ENCODE results near the gene NTMT1.
"Not testable (repeated sequence)": the region's sequence is repeated elsewhere in the genome, so short reads cannot be mapped to it uniquely, and the experiment has no call there.

The NTMT1 gene

DNA sequence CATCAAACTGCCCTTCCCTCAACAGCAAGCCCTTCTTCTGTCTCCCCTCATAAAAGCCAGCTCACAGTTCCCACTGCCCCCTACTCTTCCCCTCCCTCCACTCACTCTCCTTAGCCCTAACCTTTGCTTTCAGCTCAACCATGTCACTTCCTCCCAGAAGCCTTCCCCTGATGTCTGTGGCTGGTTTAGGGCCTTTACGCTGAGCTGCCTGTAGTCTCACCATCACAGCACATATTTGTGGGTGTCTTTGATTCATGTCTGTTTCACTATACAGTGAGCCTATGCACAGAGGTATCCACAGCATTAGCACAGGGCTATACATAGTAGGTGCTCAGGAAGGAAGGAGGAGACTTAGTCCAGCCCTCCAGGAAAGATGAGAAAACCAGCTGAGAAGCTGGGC is 39.7 kb upstream of the NTMT1 start:
- H3K4me1 ChIP-seq (ENCODE audit: insufficient read depth, poor library complexity, severe bottlenecking) = no peaks in the 10 kb centered on the region
- no peaks in the 10 kb centered on the region for H3K36me3 ChIP-seq (ENCODE audit: low read depth)
- no peak for DNase-seq (ENCODE audit: low spot score)
- no peak for ATAC-seq (ENCODE audit: low read depth)
- H3K27me3 ChIP-seq (ENCODE audit: insufficient read depth, poor library complexity, severe bottlenecking) = no peaks in the 10 kb centered on the region
- H3K27ac ChIP-seq (ENCODE audit: poor library complexity, severe bottlenecking) = no peak overlapping the region
- TF ChIP-seq, protein P1, sequence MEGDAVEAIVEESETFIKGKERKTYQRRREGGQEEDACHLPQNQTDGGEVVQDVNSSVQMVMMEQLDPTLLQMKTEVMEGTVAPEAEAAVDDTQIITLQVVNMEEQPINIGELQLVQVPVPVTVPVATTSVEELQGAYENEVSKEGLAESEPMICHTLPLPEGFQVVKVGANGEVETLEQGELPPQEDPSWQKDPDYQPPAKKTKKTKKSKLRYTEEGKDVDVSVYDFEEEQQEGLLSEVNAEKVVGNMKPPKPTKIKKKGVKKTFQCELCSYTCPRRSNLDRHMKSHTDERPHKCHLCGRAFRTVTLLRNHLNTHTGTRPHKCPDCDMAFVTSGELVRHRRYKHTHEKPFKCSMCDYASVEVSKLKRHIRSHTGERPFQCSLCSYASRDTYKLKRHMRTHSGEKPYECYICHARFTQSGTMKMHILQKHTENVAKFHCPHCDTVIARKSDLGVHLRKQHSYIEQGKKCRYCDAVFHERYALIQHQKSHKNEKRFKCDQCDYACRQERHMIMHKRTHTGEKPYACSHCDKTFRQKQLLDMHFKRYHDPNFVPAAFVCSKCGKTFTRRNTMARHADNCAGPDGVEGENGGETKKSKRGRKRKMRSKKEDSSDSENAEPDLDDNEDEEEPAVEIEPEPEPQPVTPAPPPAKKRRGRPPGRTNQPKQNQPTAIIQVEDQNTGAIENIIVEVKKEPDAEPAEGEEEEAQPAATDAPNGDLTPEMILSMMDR (IDR thresholded peaks at IDR 0.05; ENCODE audit: poor library complexity, severe bottlenecking) = no peak
- no peaks in the 10 kb centered on the region for H3K9me3 ChIP-seq (ENCODE audit: severe bottlenecking)
- no peak overlapping the region for H3K4me3 ChIP-seq (ENCODE audit: severe bottlenecking)

- Histone ChIP-seq H3K27me3 (ENCODE audit: insufficient read depth, poor library complexity, severe bottlenecking) (no peaks in the 10 kb centered on the region), H3K4me3 (ENCODE audit: severe bottlenecking) (no peak overlapping the region), H3K27ac (ENCODE audit: poor library complexity, severe bottlenecking) (no peak overlapping the region), H3K9me3 (ENCODE audit: severe bottlenecking) (no peaks in the 10 kb centered on the region), H3K4me1 (ENCODE audit: insufficient read depth, poor library complexity, severe bottlenecking) (no peaks in the 10 kb centered on the region), H3K36me3 (ENCODE audit: low read depth) (no peaks in the 10 kb centered on the region)
- no peak for DNase-seq (ENCODE audit: low spot score)
- TF ChIP-seq, protein P1 (IDR thresholded peaks at IDR 0.05; ENCODE audit: poor library complexity, severe bottlenecking) = no peak
- no peak for ATAC-seq (ENCODE audit: low read depth)
These were observed 39.3 kb upstream of the NTMT1 start for GRCh38 chr9:129586685-129587084.

- H3K9me3 ChIP-seq (ENCODE audit: severe bottlenecking) = no peaks in the 10 kb centered on the region
- TF ChIP-seq, protein P1 (IDR thresholded peaks at IDR 0.05; ENCODE audit: poor library complexity, severe bottlenecking) = no peak
- no peaks in the 10 kb centered on the region for H3K36me3 ChIP-seq (ENCODE audit: low read depth)
- no peak overlapping the region for H3K4me3 ChIP-seq (ENCODE audit: severe bottlenecking)
- no peak for ATAC-seq (ENCODE audit: low read depth)
- H3K27me3 ChIP-seq (ENCODE audit: insufficient read depth, poor library complexity, severe bottlenecking) = no peaks in the 10 kb centered on the region
- H3K27ac ChIP-seq (ENCODE audit: poor library complexity, severe bottlenecking) = no peak overlapping the region
- H3K4me1 ChIP-seq (ENCODE audit: insufficient read depth, poor library complexity, severe bottlenecking) = no peaks in the 10 kb centered on the region
- no peak for DNase-seq (ENCODE audit: low spot score)
These were observed 38.3 kb upstream of the NTMT1 start for GRCh38 chr9:129587487-129588262.

DNA sequence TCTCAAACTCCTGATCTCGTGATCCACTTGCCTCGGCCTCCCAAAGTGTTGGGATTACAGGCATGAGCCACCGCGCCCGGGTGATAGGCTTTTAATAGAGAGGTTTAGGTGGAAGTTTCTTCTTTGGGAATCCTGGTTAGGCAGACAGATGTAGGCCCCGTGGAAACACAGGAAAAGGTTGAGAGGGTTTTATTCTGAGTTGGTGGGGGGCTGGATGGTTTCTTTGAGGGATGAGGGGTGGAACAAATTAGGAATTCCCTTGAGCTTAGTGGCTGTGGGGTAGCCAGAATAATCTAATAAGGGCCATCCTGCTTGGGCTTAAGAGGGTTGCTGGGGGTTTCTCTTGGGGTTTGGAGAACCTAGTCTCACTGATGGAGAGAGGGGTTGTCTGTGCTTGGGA is 35.5 kb upstream of the NTMT1 start:
- ATAC-seq (ENCODE audit: low read depth) (no peak), DNase-seq (ENCODE audit: low spot score) (no peak)
- H3K36me3 ChIP-seq (ENCODE audit: low read depth) = no peaks in the 10 kb centered on the region
- no peaks in the 10 kb centered on the region for H3K4me1 ChIP-seq (ENCODE audit: insufficient read depth, poor library complexity, severe bottlenecking)
- no peaks in the 10 kb centered on the region for H3K27me3 ChIP-seq (ENCODE audit: insufficient read depth, poor library complexity, severe bottlenecking)
- no peak overlapping the region for H3K4me3 ChIP-seq (ENCODE audit: severe bottlenecking)
- TF ChIP-seq, protein P1 (IDR thresholded peaks at IDR 0.05; ENCODE audit: poor library complexity, severe bottlenecking) = no peak
- no peak overlapping the region for H3K27ac ChIP-seq (ENCODE audit: poor library complexity, severe bottlenecking)
- no peaks in the 10 kb centered on the region for H3K9me3 ChIP-seq (ENCODE audit: severe bottlenecking)

- Histone ChIP-seq H3K4me3 (ENCODE audit: severe bottlenecking) (no peak overlapping the region), H3K36me3 (ENCODE audit: low read depth) (no peaks in the 10 kb centered on the region), H3K27ac (ENCODE audit: poor library complexity, severe bottlenecking) (no peak overlapping the region), H3K27me3 (ENCODE audit: insufficient read depth, poor library complexity, severe bottlenecking) (no peaks in the 10 kb centered on the region), H3K9me3 (ENCODE audit: severe bottlenecking) (no peaks in the 10 kb centered on the region), H3K4me1 (ENCODE audit: insufficient read depth, poor library complexity, severe bottlenecking) (no peaks in the 10 kb centered on the region)
- TF ChIP-seq, protein P1 (IDR thresholded peaks at IDR 0.05; ENCODE audit: poor library complexity, severe bottlenecking) = no peak
- DNase-seq (ENCODE audit: low spot score) (no peak), ATAC-seq (ENCODE audit: low read depth) (no peak)
These were observed 34.0 kb upstream of the NTMT1 start for GRCh38 chr9:129591916-129592315.

DNA sequence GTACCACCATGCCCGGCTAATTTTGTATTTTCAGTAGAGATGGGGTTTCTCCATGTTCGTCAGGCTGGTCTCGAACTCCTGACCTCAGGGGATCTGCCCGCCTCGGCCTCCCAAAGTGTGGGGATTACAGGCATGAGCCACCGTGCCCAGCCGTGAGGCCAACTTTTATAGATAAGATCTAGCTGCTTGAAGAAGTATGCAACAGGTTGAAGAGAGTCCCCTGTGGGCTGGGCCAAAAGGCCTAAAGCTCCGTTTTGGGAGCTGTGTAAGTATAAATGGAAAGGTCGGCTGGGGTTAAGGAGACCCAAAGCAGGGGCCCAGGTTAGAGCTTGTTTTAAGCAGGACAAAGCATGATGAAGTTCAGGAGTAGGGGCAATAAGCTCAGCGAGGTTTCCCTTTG is 33.2 kb upstream of the NTMT1 start:
- not testable (repeated sequence) for H3K9me3 ChIP-seq (ENCODE audit: severe bottlenecking); H3K4me3 ChIP-seq (ENCODE audit: severe bottlenecking); H3K27me3 ChIP-seq (ENCODE audit: insufficient read depth, poor library complexity, severe bottlenecking); H3K27ac ChIP-seq (ENCODE audit: poor library complexity, severe bottlenecking); H3K36me3 ChIP-seq (ENCODE audit: low read depth); H3K4me1 ChIP-seq (ENCODE audit: insufficient read depth, poor library complexity, severe bottlenecking); DNase-seq (ENCODE audit: low spot score); ATAC-seq (ENCODE audit: low read depth)

Data from RWPE2 (cell line).